GM21723 (cell line): ENCODE data around the gene ZNF221.

Experiments
- ATAC-seq: cut with Tn5 transposase; IDR thresholded peaks from one replicate; pipeline ENCODE4 v1.9.1; 2021; ENCODE audit warnings: mild to moderate bottlenecking, moderate library complexity; ENCODE audit not compliant: unreplicated experiment

ZNF221 gene

GRCh38 chr19:43956827-43957226 is 5.8 kb downstream of the ZNF221 start:
- no peak for ATAC-seq

GRCh38 chr19:43957891-43958290 is 6.9 kb downstream of the ZNF221 start:
- no peak for ATAC-seq

- ATAC-seq = no peak
Measured at GRCh38 chr19:43960411-43960810, 9.4 kb downstream of the ZNF221 start.

GRCh38 chr19:43966079-43966694 is 15.2 kb downstream of the ZNF221 start:
- ATAC-seq = no peak

- ATAC-seq = no peak
Measured at GRCh38 chr19:43976732-43977131, 25.7 kb downstream of the ZNF221 start.

GRCh38 chr19:43983544-43983911 is 32.5 kb downstream of the ZNF221 start:
- no peak for ATAC-seq

GRCh38 chr19:43983912-43984686 is 33.1 kb downstream of the ZNF221 start, which contains the start of gene ZNF155:
TSS of gene ZNF155 (plus strand) at chr19:43984188. CDS start at chr19:43988544, 4,356 bp downstream.
- ATAC-seq = peak; percentile 84

- ATAC-seq = no peak
Measured at GRCh38 chr19:43984687-43985000, 33.6 kb downstream of the ZNF221 start.

GRCh38 chr19:43997631-43998290 is 46.7 kb downstream of the ZNF221 start:
- ATAC-seq = no peak

GRCh38 chr19:44002212-44002565 is 51.2 kb downstream of the ZNF221 start:
- no peak for ATAC-seq

GRCh38 chr19:44002566-44003460 is 51.8 kb downstream of the ZNF221 start, which contains the start of gene ZNF230:
TSS of gene ZNF230 (plus strand) at chr19:44002957. CDS start at chr19:44007079, 4,122 bp downstream.
- ATAC-seq = peak; percentile 92

GRCh38 chr19:44003461-44004009 is 52.5 kb downstream of the ZNF221 start:
- ATAC-seq = peak; percentile 37

GRCh38 chr19:44005973-44006372 is 54.9 kb downstream of the ZNF221 start:
- ATAC-seq = no peak

GRCh38 chr19:44007473-44007872 is 56.4 kb downstream of the ZNF221 start:
- no peak for ATAC-seq

- ATAC-seq = no peak
Measured at GRCh38 chr19:44010468-44010867, 59.4 kb downstream of the ZNF221 start.
